Tibial nerve (tissue), 4 donors: Measurements from ENCODE around the gene OSBPL8.

Source experiments
- CTCF ChIP-seq, 5 experiments: fragments of 200-600 bp in 3 of 5; fragments of 450-650 bp in 2 of 5; sonication (generic) in 3 of 5; IDR thresholded peaks; one replicate each; pipeline ENCODE4 v1.5.1; 2016 to 2019; ENCODE audit warnings: antibody characterized with exemption in 5 of 5, mild to moderate bottlenecking in 3 of 5, moderate library complexity in 2 of 5
- EP300 ChIP-seq, 2 donors: sonication (generic); formaldehyde crosslinking; IDR thresholded peaks; one replicate each; pipeline ENCODE4 v1.6.1; 2017; ENCODE audit warnings: antibody characterized with exemption in 2 of 2, mild to moderate bottlenecking in 1 of 2

DNA sequence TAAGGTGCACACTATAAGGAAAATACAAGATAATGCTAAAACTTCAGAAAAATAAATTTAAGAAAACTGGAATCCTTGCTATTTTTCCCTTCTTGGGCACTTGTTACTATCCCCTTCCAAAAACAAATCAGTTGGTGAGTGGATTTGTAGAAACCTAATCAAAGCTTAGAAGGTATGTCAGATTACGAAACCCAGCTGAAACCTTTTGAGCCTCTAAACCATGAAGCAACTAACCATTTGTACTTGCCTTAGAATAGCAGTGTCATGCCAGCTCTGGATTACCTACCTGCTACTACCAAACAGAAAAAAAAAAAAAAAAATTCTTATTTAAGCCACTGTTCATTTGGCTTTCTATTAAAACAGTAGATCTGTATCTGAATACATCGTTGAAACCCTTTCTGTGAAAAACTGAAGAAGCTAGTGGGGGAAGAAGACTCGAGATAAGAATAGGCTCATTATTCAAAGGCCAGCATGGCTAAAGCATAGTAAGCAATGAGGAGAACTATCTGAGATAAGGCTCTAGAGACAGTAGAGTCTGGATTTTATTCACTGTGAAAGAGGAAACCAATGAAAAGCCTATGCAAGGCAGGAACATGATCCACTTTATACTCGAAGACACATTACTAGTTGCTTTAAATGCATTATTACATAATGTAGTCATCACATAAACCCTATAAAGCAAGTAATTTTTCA is 30.2 kb downstream of the OSBPL8 start:
- TF ChIP-seq CTCF (IDR thresholded peaks at IDR 0.05) (no peak), EP300 (IDR thresholded peaks at IDR 0.05) (no peak)
